Esophagus squamous epithelium (tissue), 5 donors: Measurements from ENCODE around the gene SCN8A. TPM values are rescaled to one million over a fixed set of nuclear protein-coding genes. Genes with fewer than 3 reads are reported as not detected.

Experiments used
- DNase-seq: peaks from one replicate; lab custom pipeline; 2025; lab: John Stamatoyannopoulos, UW
- H3K27ac ChIP-seq, 4 donors: fragments of 200-600 bp; sonication (generic); one replicate each; pipeline ENCODE4 v1.5.1; 2016 to 2019; ENCODE audit warnings: mild to moderate bottlenecking in 1 of 4
- H3K27me3 ChIP-seq, 4 donors: fragments of 200-600 bp; sonication (generic); 1 replicate in 3 of 4; 2 replicates in 1 of 4; pipeline versions ENCODE4 v1.5.1 to v1.6.0; 2017 to 2021; ENCODE audit warnings: antibody characterized with exemption in 1 of 4
- H3K36me3 ChIP-seq, 3 donors: fragments of 200-600 bp; sonication (generic); one replicate each; pipeline ENCODE4 v1.5.1; 2016 to 2019
- H3K4me1 ChIP-seq, 3 donors: fragments of 200-600 bp; sonication (generic); one replicate each; pipeline ENCODE4 v1.5.1; 2017 to 2019
- H3K4me3 ChIP-seq, 4 donors: fragments of 200-600 bp; sonication (generic); 1 replicate in 3 of 4; 2 replicates in 1 of 4; pipeline ENCODE4 v1.5.1; 2016 to 2019; ENCODE audit warnings: mild to moderate bottlenecking in 2 of 4, moderate library complexity in 1 of 4
- H3K9me3 ChIP-seq, 3 donors: fragments of 200-600 bp; sonication (generic); one replicate each; pipeline ENCODE4 v1.5.1; 2016 to 2019
- POLR2A ChIP-seq, 4 donors: fragments of 450-650 bp; IDR thresholded peaks; one replicate each; pipeline ENCODE4 v1.6.1; 2017; ENCODE audit warnings: antibody characterized with exemption in 4 of 4, mild to moderate bottlenecking in 4 of 4, moderate library complexity in 3 of 4
- WGBS, 2 donors: methylation state at CpG; one replicate each; pipeline ENCODE4 v1.1.5; 2018; 5-methylcytosine and 5-hydroxymethylcytosine counted together
- intact Hi-C: fragments of 100-400 bp; cut with DNase I; formaldehyde crosslinking; loops from one replicate; pipeline ENCODE4 v1.15.0; 2022
- total RNA-seq, 4 donors: library from RNA; depleted of rRNA; stranded (reverse); fragments of >200 nt; gene quantifications; one replicate each; pipeline ENCODE4 v1.1.0, GENCODE V29; 2016
- TF ChIP-seq, protein P1 (sequence below), 6 experiments: fragments of 450-650 bp in 4 of 6; fragments of 200-600 bp in 2 of 6; sonication (generic) in 2 of 6; IDR thresholded peaks; one replicate each; pipeline ENCODE4 v1.5.1; 2016 to 2019; ENCODE audit warnings: antibody characterized with exemption in 6 of 6, mild to moderate bottlenecking in 4 of 6, moderate library complexity in 4 of 6
- donor health status: DM: yes; HTN: yes; CAD: no.

Gene SCN8A
- total RNA-seq, 4 donors from 2014 or later, result 0.11 to 1.1 (median 0.40) TPM

DNA sequence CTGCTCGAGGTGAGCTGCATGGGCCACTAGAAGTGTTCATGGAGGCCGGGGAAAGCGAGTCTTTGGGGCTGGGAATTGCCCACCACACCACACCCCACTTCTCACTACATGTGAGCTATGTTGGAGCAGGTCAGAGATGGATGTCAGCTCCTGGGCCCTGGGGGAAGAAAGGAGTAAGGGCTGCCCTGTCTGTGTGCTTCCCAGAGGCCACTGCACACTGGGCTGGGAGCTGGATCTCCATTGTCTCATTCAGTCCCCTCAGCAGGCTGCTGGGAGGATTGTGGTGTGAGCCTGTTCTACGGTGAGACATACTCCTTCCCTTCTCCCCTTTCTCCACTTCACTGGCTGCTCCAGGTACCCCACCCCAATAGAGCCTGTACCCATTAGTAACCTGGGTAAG lies 247.0 kb downstream of the SCN8A start:
- Histone ChIP-seq H3K36me3 (no peaks in the 10 kb centered on the region), H3K4me3 (no peak overlapping the region), H3K9me3 (no peaks in the 10 kb centered on the region), H3K4me1 (no peaks in the 10 kb centered on the region), H3K27me3 (peaks cover 0 to 98% (median 0%) of the 10 kb centered on the region in 4 donors), H3K27ac (no peak overlapping the region)
- intact Hi-C loops, result no loop called here
- WGBS, 2 donors, result 17 to 90% methylated on average over 1 to 3 of the region's 4 CpGs
- TF ChIP-seq, protein P1, sequence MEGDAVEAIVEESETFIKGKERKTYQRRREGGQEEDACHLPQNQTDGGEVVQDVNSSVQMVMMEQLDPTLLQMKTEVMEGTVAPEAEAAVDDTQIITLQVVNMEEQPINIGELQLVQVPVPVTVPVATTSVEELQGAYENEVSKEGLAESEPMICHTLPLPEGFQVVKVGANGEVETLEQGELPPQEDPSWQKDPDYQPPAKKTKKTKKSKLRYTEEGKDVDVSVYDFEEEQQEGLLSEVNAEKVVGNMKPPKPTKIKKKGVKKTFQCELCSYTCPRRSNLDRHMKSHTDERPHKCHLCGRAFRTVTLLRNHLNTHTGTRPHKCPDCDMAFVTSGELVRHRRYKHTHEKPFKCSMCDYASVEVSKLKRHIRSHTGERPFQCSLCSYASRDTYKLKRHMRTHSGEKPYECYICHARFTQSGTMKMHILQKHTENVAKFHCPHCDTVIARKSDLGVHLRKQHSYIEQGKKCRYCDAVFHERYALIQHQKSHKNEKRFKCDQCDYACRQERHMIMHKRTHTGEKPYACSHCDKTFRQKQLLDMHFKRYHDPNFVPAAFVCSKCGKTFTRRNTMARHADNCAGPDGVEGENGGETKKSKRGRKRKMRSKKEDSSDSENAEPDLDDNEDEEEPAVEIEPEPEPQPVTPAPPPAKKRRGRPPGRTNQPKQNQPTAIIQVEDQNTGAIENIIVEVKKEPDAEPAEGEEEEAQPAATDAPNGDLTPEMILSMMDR (IDR thresholded peaks at IDR 0.05), result no peak
- TF ChIP-seq POLR2A (IDR thresholded peaks at IDR 0.05), result no peak
- DNase-seq, result no peak

DNA sequence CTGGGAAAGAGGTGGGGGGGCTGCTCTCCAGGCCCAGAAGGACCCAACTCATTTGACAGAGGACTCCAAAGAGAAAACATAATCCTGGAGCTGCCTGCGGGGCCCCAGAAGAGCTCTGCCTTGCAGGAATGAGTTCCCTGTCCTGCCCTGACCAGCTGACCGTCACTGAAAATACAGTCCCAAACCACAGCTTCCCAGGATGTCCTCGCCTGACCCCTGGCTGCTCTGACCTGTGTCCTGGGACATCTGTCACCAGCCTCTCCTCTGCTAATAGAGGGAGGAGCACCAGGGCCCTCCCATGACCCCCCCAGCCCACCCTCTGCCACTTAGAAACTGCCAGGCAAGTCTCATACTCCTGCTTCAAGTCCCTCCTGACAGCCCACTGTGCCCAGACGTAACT lies 247.7 kb downstream of the SCN8A start:
- intact Hi-C loops, result no loop called here
- Histone ChIP-seq H3K27ac (no peak overlapping the region), H3K4me3 (no peak overlapping the region), H3K36me3 (no peaks in the 10 kb centered on the region), H3K9me3 (no peaks in the 10 kb centered on the region), H3K4me1 (no peaks in the 10 kb centered on the region), H3K27me3 (peaks cover 0 to 98% (median 0%) of the 10 kb centered on the region in 4 donors)
- WGBS, 2 donors, result 52 to 63% methylated on average over 1 to 2 of the region's 4 CpGs
- no peak for TF ChIP-seq POLR2A (IDR thresholded peaks at IDR 0.05)
- TF ChIP-seq, protein P1 (IDR thresholded peaks at IDR 0.05), result no peak
- no peak for DNase-seq

DNA sequence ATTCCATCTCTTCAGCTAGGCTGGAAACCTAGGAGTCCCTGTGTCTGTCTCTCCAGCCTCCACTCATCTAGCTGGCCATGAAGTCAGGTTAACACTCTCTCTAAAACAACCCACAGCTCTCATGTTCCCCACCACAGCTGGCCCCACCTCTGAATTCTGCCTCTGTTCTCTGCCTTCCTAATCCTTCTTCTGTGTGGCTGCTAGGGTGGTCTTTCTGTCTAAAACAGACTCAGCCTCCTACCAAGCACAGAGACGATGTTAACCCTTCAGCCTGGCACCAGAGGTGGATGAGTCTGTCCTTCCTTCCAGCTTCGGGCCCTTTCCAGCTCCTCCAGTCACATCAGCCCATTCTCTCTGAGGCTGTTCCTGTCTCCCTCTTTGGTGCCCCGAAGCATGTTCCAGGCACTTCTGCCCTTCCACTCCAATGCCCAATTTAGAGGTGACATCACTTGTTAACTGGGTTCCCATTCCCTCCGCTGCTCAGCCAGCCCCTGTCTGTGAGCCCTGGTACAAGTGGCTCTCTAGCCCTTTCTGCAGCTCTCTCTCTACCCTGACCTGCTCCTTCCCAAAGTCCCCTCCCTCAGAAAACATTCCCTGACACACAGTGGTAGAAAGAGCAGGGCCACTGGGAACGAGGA lies 248.4 kb downstream of the SCN8A start:
- Histone ChIP-seq H3K36me3 (no peaks in the 10 kb centered on the region), H3K9me3 (no peaks in the 10 kb centered on the region), H3K27me3 (peaks cover 0 to 98% (median 0%) of the 10 kb centered on the region in 4 donors), H3K4me3 (no peak overlapping the region), H3K27ac (no peak overlapping the region), H3K4me1 (no peaks in the 10 kb centered on the region)
- no peak for TF ChIP-seq POLR2A (IDR thresholded peaks at IDR 0.05)
- TF ChIP-seq, protein P1 (IDR thresholded peaks at IDR 0.05), result no peak
- no peak for DNase-seq
- 60 to 70% methylated on average over 5 of the region's 5 CpGs for WGBS, 2 donors
- intact Hi-C loops, result no loop called here

DNA sequence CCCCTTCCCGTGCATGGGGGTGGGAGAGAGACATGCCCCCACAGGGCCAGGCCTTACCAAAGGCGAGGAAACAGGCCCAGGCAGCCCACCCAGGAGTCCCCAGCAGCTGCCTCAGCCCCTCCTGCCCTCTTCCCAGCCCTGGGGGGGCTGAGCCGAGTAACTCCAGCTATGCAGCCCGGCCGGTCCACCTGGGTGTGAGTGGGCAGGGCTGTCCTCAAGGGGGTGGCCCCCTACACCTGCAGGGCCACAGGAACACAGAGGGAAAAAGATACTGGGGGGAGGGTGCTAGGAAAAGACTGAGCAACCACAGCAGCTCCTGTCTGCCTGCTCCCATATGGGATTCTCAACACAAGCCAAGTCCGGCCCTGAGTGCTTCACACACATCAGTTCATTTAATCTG lies 249.9 kb downstream of the SCN8A start:
- WGBS, 2 donors, result 78 to 92% methylated on average over 1 to 3 of the region's 6 CpGs
- no peak for DNase-seq
- H3K27ac ChIP-seq, result no peak overlapping the region
- intact Hi-C loops, result no loop called here
- no peaks in the 10 kb centered on the region for H3K9me3 ChIP-seq
- H3K27me3 ChIP-seq, result peaks cover 0 to 99% (median 7%) of the 10 kb centered on the region in 4 donors
- no peaks in the 10 kb centered on the region for H3K36me3 ChIP-seq
- TF ChIP-seq, protein P1 (IDR thresholded peaks at IDR 0.05), result no peak
- no peak for TF ChIP-seq POLR2A (IDR thresholded peaks at IDR 0.05)
- no peak overlapping the region for H3K4me3 ChIP-seq
- no peaks in the 10 kb centered on the region for H3K4me1 ChIP-seq

GRCh38 chr12:51841727-51842126 lies 250.7 kb downstream of the SCN8A start:
- peaks cover 0 to 99% (median 12%) of the 10 kb centered on the region in 4 donors for H3K27me3 ChIP-seq
- intact Hi-C loops, result no loop called here
- TF ChIP-seq, protein P1 (IDR thresholded peaks at IDR 0.05), result no peak
- no peak for TF ChIP-seq POLR2A (IDR thresholded peaks at IDR 0.05)

More at GRCh38 chr12:51841727-51842126, 250.7 kb downstream of the SCN8A start:
- DNase-seq, result no peak
- Histone ChIP-seq H3K9me3 (no peaks in the 10 kb centered on the region), H3K36me3 (no peaks in the 10 kb centered on the region), H3K4me1 (peaks cover 0 to 7% (median 5%) of the 10 kb centered on the region in 3 donors), H3K27ac (no peak overlapping the region), H3K4me3 (no peak overlapping the region)
- WGBS, 2 donors, result 24 to 39% methylated on average over 6 of the region's 6 CpGs
